Mucosa of rectum (tissue), 2 donors: ENCODE data around the gene EYA3.

Experiments
- H3K27ac ChIP-seq, 2 donors: one replicate each; pipeline ENCODE4 v1.7.0; 2013; ENCODE audit warnings: inconsistent platforms in 2 of 2, low read depth in 2 of 2, low read length in 2 of 2
- H3K27me3 ChIP-seq, 2 donors: one replicate each; pipeline ENCODE4 v1.7.0; 2013; ENCODE audit warnings: low read length in 2 of 2; ENCODE audit not compliant: control insufficient read depth in 2 of 2, insufficient read depth in 2 of 2
- H3K36me3 ChIP-seq, 2 donors: one replicate each; pipeline ENCODE4 v1.7.0; 2013; ENCODE audit warnings: low read length in 2 of 2; ENCODE audit not compliant: control insufficient read depth in 2 of 2, insufficient read depth in 2 of 2
- H3K4me1 ChIP-seq, 2 donors: one replicate each; pipeline ENCODE4 v1.7.0; 2013; ENCODE audit warnings: low read length in 2 of 2, mild to moderate bottlenecking in 1 of 2; ENCODE audit not compliant: control insufficient read depth in 2 of 2, insufficient read depth in 2 of 2
- H3K4me3 ChIP-seq, 2 donors: one replicate each; pipeline ENCODE4 v1.7.0; 2013; ENCODE audit warnings: low read length in 2 of 2
- H3K9ac ChIP-seq, 2 donors: one replicate each; pipeline ENCODE4 v1.7.0; 2013; ENCODE audit warnings: low read length in 2 of 2, low read depth in 1 of 2, mild to moderate bottlenecking in 1 of 2
- H3K9me3 ChIP-seq, 2 donors: one replicate each; pipeline ENCODE4 v1.7.0; 2013; ENCODE audit warnings: low read length in 2 of 2; ENCODE audit not compliant: control insufficient read depth in 2 of 2
- donor health status: healthy.
- donor health status: Normal muscosa, but diverticular disease.

Gene EYA3

GRCh38 chr1:28088168-28088961 is at the start of gene EYA3:
TSS of gene EYA3 (minus strand) at chr1:28088610. CDS start at chr1:28058026, 30,584 bp downstream.
- no peaks in the 10 kb centered on the region for H3K27me3 ChIP-seq
- no peaks in the 10 kb centered on the region for H3K9me3 ChIP-seq
- H3K36me3 ChIP-seq, result no peaks in the 10 kb centered on the region
- H3K4me1 ChIP-seq, result peaks cover 17 to 24% of the 10 kb centered on the region in 2 donors
- H3K27ac ChIP-seq, result peak within 1 kb of the TSS; percentile 89
- peak within 1 kb of the TSS; percentile 92 to 98 for H3K4me3 ChIP-seq
- peak within 1 kb of the TSS; percentile 82 to 94 for H3K9ac ChIP-seq

GRCh38 chr1:28136922-28137613 is 48.7 kb upstream of the EYA3 start:
- Histone ChIP-seq H3K9ac (no peak overlapping the region), H3K9me3 (no peaks in the 10 kb centered on the region), H3K27me3 (no peaks in the 10 kb centered on the region), H3K4me1 (no peaks in the 10 kb centered on the region), H3K36me3 (no peaks in the 10 kb centered on the region), H3K27ac (no peak overlapping the region), H3K4me3 (no peak overlapping the region)

DNA sequence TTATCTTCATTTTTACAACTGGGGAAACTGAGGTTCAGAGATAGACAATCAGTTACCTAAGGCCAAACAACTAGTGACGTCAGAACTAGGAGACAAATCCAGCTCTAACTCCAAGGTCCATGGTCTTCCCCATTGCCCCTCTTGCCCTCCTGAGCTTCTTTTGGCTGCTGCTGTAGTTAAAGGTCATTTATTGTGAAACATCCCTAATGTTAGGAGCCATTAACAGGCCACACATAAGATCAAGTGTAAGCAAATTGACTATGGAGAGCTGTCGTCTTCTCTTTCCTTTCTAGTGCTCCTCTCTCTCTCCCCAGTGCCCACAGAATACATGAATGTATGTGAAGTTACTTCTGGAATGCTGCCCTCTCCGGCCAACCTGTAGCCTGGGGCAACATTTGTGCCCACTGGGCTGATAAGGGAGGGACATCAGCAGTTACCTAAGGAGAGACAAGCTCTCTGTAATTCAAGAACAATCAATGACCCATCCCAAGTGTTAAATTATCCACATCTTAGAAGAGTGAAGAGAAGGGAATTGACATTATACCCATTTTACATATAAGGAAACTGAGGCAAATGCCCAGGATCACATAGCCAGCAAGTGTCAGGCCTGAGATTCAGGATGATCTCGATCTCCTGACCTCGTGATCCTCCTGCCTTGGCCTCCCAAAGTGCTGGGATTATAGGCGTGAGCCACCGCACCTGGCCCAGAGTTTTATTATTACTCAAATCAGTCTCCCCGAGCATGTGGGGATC is 47.9 kb upstream of the EYA3 start:
- no peaks in the 10 kb centered on the region for H3K36me3 ChIP-seq
- H3K4me3 ChIP-seq, result no peak overlapping the region
- H3K27me3 ChIP-seq, result no peaks in the 10 kb centered on the region
- no peak overlapping the region for H3K9ac ChIP-seq
- H3K9me3 ChIP-seq, result no peaks in the 10 kb centered on the region
- H3K27ac ChIP-seq, result no peak overlapping the region
- no peaks in the 10 kb centered on the region for H3K4me1 ChIP-seq

GRCh38 chr1:28135371-28136168 is 47.2 kb upstream of the EYA3 start:
- Histone ChIP-seq H3K4me1 (no peaks in the 10 kb centered on the region), H3K9me3 (no peaks in the 10 kb centered on the region), H3K4me3 (no peak overlapping the region), H3K27ac (no peak overlapping the region), H3K27me3 (no peaks in the 10 kb centered on the region), H3K36me3 (no peaks in the 10 kb centered on the region), H3K9ac (no peak overlapping the region)

DNA sequence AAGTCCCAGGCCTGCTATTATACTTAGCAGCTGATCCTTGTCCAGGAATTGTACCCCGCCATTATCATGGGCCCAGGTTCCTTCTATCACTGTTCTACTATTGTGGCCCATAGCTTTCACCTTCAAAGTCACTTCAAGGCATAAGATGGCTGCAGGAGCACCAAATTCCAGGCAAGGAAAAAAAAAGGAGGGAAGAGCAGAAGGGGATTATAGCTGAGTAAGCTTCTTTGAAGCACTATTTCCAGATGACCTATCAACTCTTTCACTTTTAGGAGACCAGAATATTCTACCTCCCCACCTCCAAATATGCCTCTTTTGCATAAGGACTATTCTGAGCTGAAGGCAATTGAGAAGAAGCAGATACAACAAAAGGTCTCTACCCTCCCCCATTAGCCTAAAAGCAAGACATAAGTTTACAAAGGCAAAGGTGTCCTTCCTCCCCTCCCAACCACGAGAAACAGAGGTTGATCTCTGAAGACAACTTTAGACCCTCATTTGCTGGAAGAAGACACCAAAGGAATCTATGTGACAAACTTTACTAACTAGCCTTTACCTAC is 46.3 kb upstream of the EYA3 start:
- H3K4me3 ChIP-seq, result no peak overlapping the region
- H3K9ac ChIP-seq, result no peak overlapping the region
- no peaks in the 10 kb centered on the region for H3K4me1 ChIP-seq
- no peaks in the 10 kb centered on the region for H3K27me3 ChIP-seq
- no peak overlapping the region for H3K27ac ChIP-seq
- H3K36me3 ChIP-seq, result no peaks in the 10 kb centered on the region
- no peaks in the 10 kb centered on the region for H3K9me3 ChIP-seq

- Histone ChIP-seq H3K4me3 (no peak overlapping the region), H3K9me3 (no peaks in the 10 kb centered on the region), H3K9ac (no peak overlapping the region), H3K36me3 (no peaks in the 10 kb centered on the region), H3K27me3 (no peaks in the 10 kb centered on the region), H3K4me1 (no peaks in the 10 kb centered on the region), H3K27ac (no peak overlapping the region)
These were observed 44.1 kb upstream of the EYA3 start for GRCh38 chr1:28132171-28133167.

GRCh38 chr1:28130901-28131300 is 42.5 kb upstream of the EYA3 start:
- no peak overlapping the region for H3K9ac ChIP-seq
- H3K4me1 ChIP-seq, result no peaks in the 10 kb centered on the region
- H3K9me3 ChIP-seq, result no peaks in the 10 kb centered on the region
- no peaks in the 10 kb centered on the region for H3K36me3 ChIP-seq
- no peak overlapping the region for H3K27ac ChIP-seq
- H3K27me3 ChIP-seq, result no peaks in the 10 kb centered on the region
- H3K4me3 ChIP-seq, result no peak overlapping the region

GRCh38 chr1:28129150-28129549 is 40.7 kb upstream of the EYA3 start:
- H3K4me1 ChIP-seq, result no peaks in the 10 kb centered on the region
- H3K4me3 ChIP-seq, result no peak overlapping the region
- H3K27ac ChIP-seq, result no peak overlapping the region

More at GRCh38 chr1:28129150-28129549, 40.7 kb upstream of the EYA3 start:
- no peaks in the 10 kb centered on the region for H3K27me3 ChIP-seq
- no peaks in the 10 kb centered on the region for H3K9me3 ChIP-seq
- H3K9ac ChIP-seq, result no peak overlapping the region
- no peaks in the 10 kb centered on the region for H3K36me3 ChIP-seq
